ENCODE results near the gene RERE.
"Not testable (repeated sequence)": the region's sequence is repeated elsewhere in the genome, so short reads cannot be mapped to it uniquely, and the experiment has no call there.

RERE gene

GRCh38 chr1:8845104-8846097 lies 28.0 kb upstream of the RERE start:
- H3K4me3 ChIP-seq (ENCODE audit: low read depth, low read length), result no peak overlapping the region
- no peak for DNase-seq (ENCODE audit: low read depth)

GRCh38 chr1:8844501-8845006 lies 27.1 kb upstream of the RERE start:
- H3K4me3 ChIP-seq (ENCODE audit: low read depth, low read length), result no peak overlapping the region
- no peak for DNase-seq (ENCODE audit: low read depth)

- DNase-seq (ENCODE audit: low read depth), result no peak
- H3K4me3 ChIP-seq (ENCODE audit: low read depth, low read length), result no peak overlapping the region
Observed at GRCh38 chr1:8841395-8841794, 24.0 kb upstream of the RERE start.

- no peak for DNase-seq (ENCODE audit: low read depth)
- H3K4me3 ChIP-seq (ENCODE audit: low read depth, low read length), result no peak overlapping the region
Observed at GRCh38 chr1:8839990-8840389, 22.6 kb upstream of the RERE start.

GRCh38 chr1:8835941-8836643 lies 18.7 kb upstream of the RERE start:
- no peak overlapping the region for H3K4me3 ChIP-seq (ENCODE audit: low read depth, low read length)
- no peak for DNase-seq (ENCODE audit: low read depth)

GRCh38 chr1:8831340-8831739 lies 13.9 kb upstream of the RERE start:
- DNase-seq (ENCODE audit: low read depth), result no peak
- no peak overlapping the region for H3K4me3 ChIP-seq (ENCODE audit: low read depth, low read length)

- not testable (repeated sequence) for H3K4me3 ChIP-seq (ENCODE audit: low read depth, low read length); DNase-seq (ENCODE audit: low read depth)
Observed at GRCh38 chr1:8830732-8831131, 13.3 kb upstream of the RERE start.

GRCh38 chr1:8825985-8826481 lies 8.6 kb upstream of the RERE start:
- no peak overlapping the region for H3K4me3 ChIP-seq (ENCODE audit: low read depth, low read length)
- no peak for DNase-seq (ENCODE audit: low read depth)

GRCh38 chr1:8823295-8823664 lies 5.8 kb upstream of the RERE start:
- no peak for DNase-seq (ENCODE audit: low read depth)
- H3K4me3 ChIP-seq (ENCODE audit: low read depth, low read length), result no peak overlapping the region

GRCh38 chr1:8822373-8823294 lies 5.2 kb upstream of the RERE start:
- peak; percentile 89 for DNase-seq (ENCODE audit: low read depth)
- no peak overlapping the region for H3K4me3 ChIP-seq (ENCODE audit: low read depth, low read length)

GRCh38 chr1:8821084-8821483 lies 3.6 kb upstream of the RERE start:
- DNase-seq (ENCODE audit: low read depth), result no peak
- H3K4me3 ChIP-seq (ENCODE audit: low read depth, low read length), result no peak overlapping the region

GRCh38 chr1:8818789-8819188 lies 1.3 kb upstream of the RERE start:
- DNase-seq (ENCODE audit: low read depth), result not testable (repeated sequence)
- H3K4me3 ChIP-seq (ENCODE audit: low read depth, low read length), result peak overlapping the region; percentile 88

GRCh38 chr1:8818325-8818775 lies 910 bp upstream of the RERE start:
- DNase-seq (ENCODE audit: low read depth), result peak; percentile 65
- peak overlapping the region; percentile 88 for H3K4me3 ChIP-seq (ENCODE audit: low read depth, low read length)

- H3K4me3 ChIP-seq (ENCODE audit: low read depth, low read length), result peak overlapping the region; percentile 88
- no peak for DNase-seq (ENCODE audit: low read depth)
Observed at GRCh38 chr1:8816831-8817411, 519 bp downstream of the RERE start.

GRCh38 chr1:8816264-8816663 lies 1.2 kb downstream of the RERE start:
- no peak for DNase-seq (ENCODE audit: low read depth)

GRCh38 chr1:8815582-8816151 lies 1.8 kb downstream of the RERE start:
- H3K4me3 ChIP-seq (ENCODE audit: low read depth, low read length), result peak overlapping the region; percentile 88
- no peak for DNase-seq (ENCODE audit: low read depth)

More at GRCh38 chr1:8816264-8816663, 1.2 kb downstream of the RERE start:
- H3K4me3 ChIP-seq (ENCODE audit: low read depth, low read length), result peak overlapping the region; percentile 88

GRCh38 chr1:8814865-8815264 lies 2.6 kb downstream of the RERE start:
- no peak for DNase-seq (ENCODE audit: low read depth)
- no peak overlapping the region for H3K4me3 ChIP-seq (ENCODE audit: low read depth, low read length)

GRCh38 chr1:8813991-8814390 lies 3.4 kb downstream of the RERE start:
- DNase-seq (ENCODE audit: low read depth), result no peak
- no peak overlapping the region for H3K4me3 ChIP-seq (ENCODE audit: low read depth, low read length)
